B cell (primary cell): ENCODE results near the gene RNF141. TPM values are rescaled to one million over a fixed set of nuclear protein-coding genes. Genes with fewer than 3 reads are reported as not detected.

ENCODE experiments used
- ATAC-seq: fragments of 200-7000 bp; cut with Tn5 transposase; one replicate; pipeline ENCODE4 v1.10.0; 2021; ENCODE audit warnings: low read depth, mild to moderate bottlenecking, moderate number of reproducible peaks, moderate library complexity
- CTCF ChIA-PET: fragments of 350-600 bp; sonication (Branson Sonifier 250); formaldehyde crosslinking; loops from one replicate; lab custom pipeline; 2021; ENCODE audit warnings: antibody characterized with exemption, inconsistent platforms; lab: Charles Lee
- POLR2A ChIA-PET: fragments of 350-600 bp; sonication (Branson Sonifier 250); formaldehyde crosslinking; loops from one replicate; lab custom pipeline; 2021; ENCODE audit warnings: antibody characterized with exemption; lab: Charles Lee
- DNase-seq: peaks from one replicate; pipeline ENCODE4 v3.0.0; 2013
- H2AFZ ChIP-seq: 2 replicates; pipeline ENCODE4 v1.6.1; 2012; ENCODE audit warnings: mild to moderate bottlenecking, low read depth, low read length; ENCODE audit not compliant: insufficient read depth, poor library complexity, severe bottlenecking
- H3K27ac ChIP-seq, 2 donors: 1 replicate in 1 of 2; 2 replicates in 1 of 2; pipeline ENCODE4 v1.5.1; 2012 to 2013; ENCODE audit warnings: low read length in 2 of 2, mild to moderate bottlenecking in 2 of 2, moderate library complexity in 1 of 2
- H3K27me3 ChIP-seq, 4 experiments: fragments of 200-600 bp in 1 of 4; sonication (generic) in 1 of 4; replicated peaks in 1 of 4; 1 replicate in 2 of 4; 2 replicates in 2 of 4; pipeline versions ENCODE4 v1.6.1 to v1.7.0; 2013 to 2016; ENCODE audit warnings: low read length in 3 of 4, mild to moderate bottlenecking in 2 of 4, mixed read lengths in 1 of 4, moderate library complexity in 1 of 4; ENCODE audit not compliant: insufficient read depth in 4 of 4, control insufficient read depth in 3 of 4; ENCODE audit errors: control extremely low read depth in 1 of 4
- H3K36me3 ChIP-seq, 2 experiments: replicated peaks in 1 of 2; 1 replicate in 1 of 2; 2 replicates in 1 of 2; pipeline versions ENCODE4 v1.6.1 to v1.7.1; 2013; ENCODE audit warnings: low read length in 1 of 2; ENCODE audit not compliant: insufficient read depth in 2 of 2, control insufficient read depth in 1 of 2; ENCODE audit errors: control extremely low read depth in 1 of 2, extremely low read depth in 1 of 2
- H3K4me1 ChIP-seq, 2 donors: fragments of 200-600 bp in 1 of 2; sonication (generic) in 1 of 2; 1 replicate in 1 of 2; 2 replicates in 1 of 2; pipeline versions ENCODE4 v1.5.1 to v1.6.1; 2013 to 2017; ENCODE audit warnings: low read length in 2 of 2; ENCODE audit not compliant: control insufficient read depth in 2 of 2, insufficient read depth in 2 of 2
- H3K4me2 ChIP-seq: replicated peaks from 2 replicates; pipeline ENCODE3; 2012; ENCODE audit warnings: mild to moderate bottlenecking, low read depth, low read length; ENCODE audit not compliant: poor library complexity, severe bottlenecking
- H3K4me3 ChIP-seq, 5 experiments: fragments of 200-600 bp in 1 of 5; sonication (generic) in 1 of 5; 1 replicate in 3 of 5; 2 replicates in 2 of 5; pipeline versions ENCODE4 v1.5.1 to v1.7.0; 2011 to 2016; ENCODE audit warnings: low read length in 4 of 5, mild to moderate bottlenecking in 4 of 5, low read depth in 2 of 5, control low read depth in 1 of 5, moderate library complexity in 1 of 5; ENCODE audit not compliant: insufficient read depth in 1 of 5; ENCODE audit errors: control extremely low read depth in 1 of 5, extremely low read depth in 1 of 5
- H3K79me2 ChIP-seq: fragments of 200-600 bp; sonication (generic); one replicate; pipeline ENCODE4 v1.6.0; 2016; ENCODE audit warnings: low read length; ENCODE audit not compliant: control insufficient read depth, insufficient read depth
- H3K9ac ChIP-seq: fragments of 200-600 bp; sonication (generic); 2 replicates; pipeline ENCODE4 v1.6.1; 2017; ENCODE audit warnings: mild to moderate bottlenecking, low read length, moderate library complexity
- H3K9me3 ChIP-seq, 3 donors: one replicate each; pipeline versions ENCODE4 v1.6.1 to v1.7.1; 2013; ENCODE audit warnings: low read length in 2 of 3; ENCODE audit not compliant: control insufficient read depth in 2 of 3, insufficient read depth in 1 of 3; ENCODE audit errors: control extremely low read depth in 1 of 3
- H4K20me1 ChIP-seq: 2 replicates; pipeline ENCODE4 v1.6.0; 2012; ENCODE audit warnings: mild to moderate bottlenecking, low read length; ENCODE audit not compliant: insufficient read depth, control insufficient read depth, poor library complexity, severe bottlenecking
- H3K27ac Mint-ChIP-seq: one replicate; pipeline ENCODE4 v1.8.0; 2021; ENCODE audit warnings: mixed read lengths
- H3K27me3 Mint-ChIP-seq: one replicate; pipeline ENCODE4 v1.8.0; 2021; ENCODE audit warnings: mixed read lengths
- H3K4me1 Mint-ChIP-seq: one replicate; pipeline ENCODE4 v1.8.0; 2021; ENCODE audit warnings: mixed read lengths
- H3K4me3 Mint-ChIP-seq: one replicate; pipeline ENCODE4 v1.8.0; 2021; ENCODE audit warnings: mixed read lengths
- H3K9me3 Mint-ChIP-seq: one replicate; pipeline ENCODE4 v1.8.0; 2022; ENCODE audit warnings: mixed read lengths; ENCODE audit not compliant: insufficient read depth
- CTCF ChIP-seq: fragments of 200-600 bp; IDR thresholded peaks from one replicate; pipeline ENCODE4 v1.8.0; 2022; ENCODE audit warnings: antibody characterized with exemption, mild to moderate bottlenecking
- EZH2 ChIP-seq: IDR thresholded peaks from 2 replicates; pipeline ENCODE4 v1.6.1; 2012; ENCODE audit warnings: borderline replicate concordance, low read depth, mild to moderate bottlenecking, moderate library complexity, low read length; ENCODE audit not compliant: insufficient read depth, poor library complexity, severe bottlenecking
- WGBS: methylation state at CpG from one replicate; pipeline ENCODE4 v1.1.5; 2013; ENCODE audit warnings: missing lambda C conversion rate; ENCODE audit not compliant: insufficient coverage; 5-methylcytosine and 5-hydroxymethylcytosine counted together
- intact Hi-C: fragments of 100-400 bp; cut with micrococcal nuclease; formaldehyde crosslinking; loops from one replicate; pipeline ENCODE4 v1.10.0; 2022
- polyA plus RNA-seq: library from polyadenylated mRNA; depleted of rRNA; stranded (reverse); fragments of >200 nt; gene quantifications from 2 replicates; pipeline ENCODE4 v1.2.3, GENCODE V29; 2012
- total RNA-seq, 2 donors: library from RNA; stranded (reverse); fragments of 120-200 nt in 1 of 2; gene quantifications; 1 replicate in 1 of 2; 2 replicates in 1 of 2; pipeline versions ENCODE4 v1.2.3 to v1.2.4, GENCODE V29; 2013 to 2022

RNF141 gene
- total and polyA plus RNA-seq, 2 donors (not counting 1 experiment from before 2014, with no cell fraction given) = 23.3 to 48.2 TPM

- ChIA-PET CTCF (interaction anchor here (1.5 to 1.8 kb wide), 2 partner anchors 8 to 144 kb away, joined by 3 to 6 read pairs; no protein-coding TSS in a partner anchor), POLR2A (no interaction called here)
- DNase-seq (no peak), ATAC-seq (no peak)
- no peak overlapping the region for H3K27ac Mint-ChIP-seq
- Histone ChIP-seq H3K9me3 (no peaks in the 10 kb centered on the region), H3K4me1 (peaks cover 7 to 9% of the 10 kb centered on the region in 2 donors), H3K27ac (no peak overlapping the region), H3K27me3 (no peaks in the 10 kb centered on the region), H3K4me2 (no peak overlapping the region), H4K20me1 (no peaks in the 10 kb centered on the region), H3K79me2 (no peaks in the 10 kb centered on the region), H3K9ac (no peak overlapping the region), H2AFZ (no peak overlapping the region), H3K4me3 (no peak overlapping the region), H3K36me3 (no peaks in the 10 kb centered on the region)
- no CpG with 5 or more reads among the region's 1 CpG for WGBS
- intact Hi-C loops = no loop called here
- H3K27me3 Mint-ChIP-seq = no peaks in the 10 kb centered on the region
- H3K4me3 Mint-ChIP-seq = no peak overlapping the region
- no peaks in the 10 kb centered on the region for H3K9me3 Mint-ChIP-seq
- H3K4me1 Mint-ChIP-seq = peaks cover 29% of the 10 kb centered on the region
- no peak for TF ChIP-seq CTCF
- no peak for TF ChIP-seq EZH2
Measured at GRCh38 chr11:10556590-10556989, 15.6 kb upstream of the RNF141 start.

- no peak for ATAC-seq
- Mint-ChIP-seq H3K4me1 (peaks cover 33% of the 10 kb centered on the region), H3K9me3 (no peaks in the 10 kb centered on the region), H3K27me3 (no peaks in the 10 kb centered on the region), H3K27ac (no peak overlapping the region), H3K4me3 (no peak overlapping the region)
- Histone ChIP-seq H3K4me1 (peaks cover 4 to 6% of the 10 kb centered on the region in 2 donors), H3K27me3 (no peaks in the 10 kb centered on the region), H3K79me2 (no peaks in the 10 kb centered on the region), H3K9me3 (no peaks in the 10 kb centered on the region), H3K36me3 (no peaks in the 10 kb centered on the region), H3K27ac (no peak overlapping the region), H3K4me3 (no peak overlapping the region), H4K20me1 (no peaks in the 10 kb centered on the region), H3K4me2 (no peak overlapping the region), H3K9ac (no peak overlapping the region), H2AFZ (no peak overlapping the region)
- 90% methylated on average over 2 of the region's 3 CpGs for WGBS
- ChIA-PET POLR2A (no interaction called here), CTCF (interaction anchor here (2.1 to 2.2 kb wide), 2 partner anchors 11 to 13 kb away, joined by 7 to 8 read pairs; partner anchors contain the start of gene RNF141)
- intact Hi-C loops = no loop called here
- no peak for DNase-seq
- TF ChIP-seq EZH2 = no peak
- TF ChIP-seq CTCF = no peak
Measured at GRCh38 chr11:10551845-10552352, 10.9 kb upstream of the RNF141 start.
